Measurements from ENCODE around the gene SDHC. TPM values are rescaled to one million over a fixed set of nuclear protein-coding genes. Genes with fewer than 3 reads are reported as not detected.
A peak's percentile ranks its signal among the peaks of the same experiment; 100 is the strongest.
"Not testable (repeated sequence)": the region's sequence is repeated elsewhere in the genome, so short reads cannot be mapped to it uniquely, and the experiment has no call there.

Gene SDHC
- total RNA-seq, 1 experiment from 2014 or later = 466 TPM

DNA sequence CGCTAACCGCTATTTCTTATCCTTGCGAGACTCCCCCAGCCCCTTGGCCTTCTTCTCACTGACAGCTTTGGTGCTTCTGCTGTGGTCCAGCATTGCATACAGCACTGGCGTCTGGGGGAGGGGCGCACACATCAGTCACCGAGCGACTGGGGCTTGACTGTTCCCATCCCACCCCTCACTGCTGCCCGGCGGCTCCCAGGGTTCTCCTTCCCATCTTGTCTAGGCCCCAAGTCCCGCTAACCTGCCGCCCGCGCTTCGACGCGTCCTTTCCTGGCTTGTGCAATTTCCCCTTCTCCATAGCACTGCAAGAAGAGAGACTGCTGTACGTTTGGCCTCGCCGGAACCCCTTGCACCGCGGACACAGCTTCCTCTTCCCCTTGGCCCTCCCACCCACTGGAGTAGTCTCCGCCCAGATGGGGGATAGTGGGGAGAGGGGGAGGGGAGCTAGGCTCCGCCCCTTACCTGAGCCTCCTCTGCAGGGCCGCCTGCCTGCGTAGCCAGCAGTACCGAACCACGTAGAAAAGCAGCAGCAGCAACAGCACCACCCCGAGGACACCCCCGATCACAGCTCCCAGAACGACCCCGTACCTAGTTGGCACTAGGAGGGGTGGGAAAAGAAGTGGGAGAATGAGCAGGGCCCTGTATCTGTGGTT, 8.2 kb upstream of the SDHC start:
- peak; percentile 20 for DNase-seq
- H3K27me3 ChIP-seq = no peaks in the 10 kb centered on the region
- H3K9me3 ChIP-seq = no peaks in the 10 kb centered on the region
- H3K4me3 ChIP-seq = peak overlapping the region; percentile 46
- no peaks in the 10 kb centered on the region for H3K36me3 ChIP-seq

DNA sequence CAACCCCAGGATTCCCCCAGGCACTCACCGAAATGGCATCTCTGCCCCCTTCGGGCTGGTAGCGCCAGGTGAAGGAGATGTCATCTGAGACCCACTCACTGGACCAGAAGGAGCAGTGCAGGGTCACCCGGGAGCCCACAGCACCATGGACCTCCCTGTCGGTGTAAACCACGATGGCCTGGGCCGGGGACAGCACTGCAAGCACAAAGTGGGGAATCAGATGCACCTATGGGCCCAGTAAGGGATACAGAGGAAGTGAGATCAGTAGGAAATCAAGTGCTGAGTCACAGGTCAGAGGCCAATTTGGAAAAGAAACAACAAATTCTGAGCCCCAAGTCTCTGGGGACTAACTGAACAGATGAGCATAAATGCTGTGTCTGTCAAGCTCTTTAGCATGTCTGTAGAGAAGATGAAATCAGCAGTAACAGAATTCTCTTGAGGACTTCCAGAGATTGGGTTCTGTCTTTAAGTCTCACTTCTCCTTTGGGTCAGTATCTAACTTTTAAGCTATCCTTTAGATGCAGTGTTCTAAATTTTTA, 6.9 kb upstream of the SDHC start:
- no peak overlapping the region for H3K4me3 ChIP-seq
- no peaks in the 10 kb centered on the region for H3K27me3 ChIP-seq
- DNase-seq = no peak
- no peaks in the 10 kb centered on the region for H3K9me3 ChIP-seq
- H3K36me3 ChIP-seq = no peaks in the 10 kb centered on the region

DNA sequence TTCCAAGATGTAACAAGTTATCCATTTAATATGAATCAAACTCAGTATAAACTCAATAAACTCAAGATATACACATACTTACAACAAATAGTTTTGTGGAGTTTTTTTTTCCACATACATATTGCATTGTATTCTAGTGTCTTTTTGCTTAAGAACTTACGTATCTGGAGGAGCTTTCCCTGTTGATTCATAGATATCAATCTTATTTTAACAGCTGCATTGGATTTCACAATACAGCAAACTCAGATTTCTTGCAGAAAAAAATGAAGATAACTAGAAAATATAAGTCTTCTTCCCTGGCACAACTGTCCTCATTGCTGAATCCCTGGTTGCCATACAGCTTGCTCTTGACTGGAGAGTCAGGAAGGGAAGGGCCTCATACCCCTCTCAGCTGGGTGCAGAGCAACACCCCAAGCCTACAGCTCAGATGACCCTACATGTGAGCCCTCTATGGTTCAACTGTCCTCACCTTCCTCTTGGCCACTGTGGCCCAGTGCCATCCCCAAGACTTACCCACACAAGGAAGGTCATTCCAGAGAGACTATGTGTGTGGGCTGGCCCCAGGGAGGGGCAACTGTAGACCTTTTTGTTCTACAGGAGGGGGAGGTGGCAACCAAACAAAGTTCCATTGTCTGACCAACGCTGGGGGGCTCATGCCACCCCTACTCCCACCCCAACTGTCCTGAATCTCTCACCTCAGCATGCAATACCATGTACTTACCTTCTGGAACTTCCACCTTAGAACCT, 6.1 kb upstream of the SDHC start:
- Histone ChIP-seq H3K36me3 (no peaks in the 10 kb centered on the region), H3K9me3 (no peaks in the 10 kb centered on the region), H3K27me3 (no peaks in the 10 kb centered on the region), H3K4me3 (no peak overlapping the region)
- DNase-seq = no peak

DNA sequence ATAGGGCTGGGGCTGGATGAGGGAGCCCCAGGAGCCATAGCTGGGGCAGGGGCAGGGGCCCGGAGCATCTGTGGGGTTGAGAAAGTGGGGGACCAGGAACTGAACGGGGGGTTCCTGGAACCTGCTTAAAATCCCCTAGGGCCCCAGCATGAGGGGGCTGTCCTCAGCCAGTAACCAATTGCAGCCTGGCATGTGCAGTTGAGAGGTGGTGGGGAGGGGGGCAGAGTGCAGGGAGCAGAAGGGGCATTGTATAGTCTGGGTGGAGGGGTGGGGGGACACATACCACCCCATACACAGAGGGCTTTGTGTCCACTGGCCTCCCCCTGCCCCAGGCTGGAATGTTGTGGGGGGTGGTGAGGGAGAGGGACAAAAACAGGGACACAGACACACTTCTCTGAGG, 4.3 kb upstream of the SDHC start, which contains the start of gene MPZ:
MPZ (minus strand) TSS at position 101 of the 400 bp plus-strand sequence; CDS start at position 38, 63 bp downstream.
- DNase-seq = no peak
- H3K9me3 ChIP-seq = no peaks in the 10 kb centered on the region
- no peaks in the 10 kb centered on the region for H3K27me3 ChIP-seq
- H3K4me3 ChIP-seq = no peak within 1 kb of the TSS
- no peaks in the 10 kb centered on the region for H3K36me3 ChIP-seq

DNA sequence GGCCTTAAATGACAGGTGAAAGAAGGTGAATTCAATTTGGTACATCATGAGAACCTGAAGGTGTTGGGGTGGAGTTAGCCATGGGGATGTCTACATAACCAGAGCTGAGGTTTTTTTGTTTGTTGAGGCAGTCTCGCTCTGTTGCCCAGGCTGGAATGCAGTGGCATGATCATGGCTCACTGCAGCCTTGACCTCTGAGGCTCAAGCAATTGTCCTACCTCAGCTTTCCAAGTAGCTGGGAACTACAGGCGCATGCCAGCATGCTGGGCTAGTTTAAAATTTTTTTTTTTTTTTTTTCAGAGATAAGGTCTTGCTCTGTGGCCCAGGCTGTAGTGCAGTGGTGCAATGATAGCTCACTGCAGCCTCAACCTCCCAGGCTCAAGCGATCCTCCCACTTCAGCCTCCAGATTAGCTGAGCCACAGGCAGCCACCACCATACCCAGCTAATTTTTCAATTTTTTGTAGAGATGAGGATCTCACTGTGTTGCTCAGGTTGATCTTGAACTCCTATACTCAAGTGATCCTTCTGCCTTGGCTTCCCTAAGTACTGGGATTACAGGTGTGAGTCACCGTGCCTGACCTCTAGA, 2.5 kb upstream of the SDHC start:
- no peak for DNase-seq
- H3K9me3 ChIP-seq = no peaks in the 10 kb centered on the region

DNA sequence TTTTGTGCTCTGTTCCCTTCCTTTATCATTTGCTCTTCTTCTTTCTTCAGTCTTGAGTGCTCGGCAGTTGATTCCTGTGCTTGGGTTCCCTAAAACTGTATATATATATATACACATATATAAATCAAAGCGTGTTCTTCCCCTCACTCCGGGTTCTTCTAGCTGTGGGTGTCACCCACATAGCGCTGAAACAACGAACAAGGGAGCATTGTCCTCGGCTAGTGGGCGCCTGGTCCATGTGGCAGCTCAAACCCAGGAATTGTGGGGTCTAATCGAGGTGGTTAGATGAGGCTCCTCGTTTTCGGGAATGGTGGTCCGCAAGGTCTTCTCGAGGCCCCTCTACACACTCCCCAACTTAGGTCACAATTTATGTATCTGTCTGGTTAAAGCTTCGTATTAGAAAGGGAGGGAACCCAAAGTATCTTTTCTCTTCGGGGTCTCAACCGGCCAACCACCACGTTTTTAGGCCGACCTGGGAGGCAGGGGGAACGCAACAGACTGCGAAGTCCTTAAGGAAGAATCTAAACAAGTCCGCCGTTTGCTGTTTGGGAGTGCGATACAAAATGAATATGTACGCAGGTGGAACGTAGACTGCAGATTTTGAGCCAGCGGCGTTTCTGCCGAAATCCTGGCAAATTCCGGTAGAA, 504 bp upstream of the SDHC start:
- no peaks in the 10 kb centered on the region for H3K9me3 ChIP-seq
- DNase-seq = no peak
- H3K4me3 ChIP-seq = peak overlapping the region; percentile 91
- H3K27me3 ChIP-seq = no peaks in the 10 kb centered on the region
- no peaks in the 10 kb centered on the region for H3K36me3 ChIP-seq

More for the DNA sequence above, 2.5 kb upstream of the SDHC start:
- Histone ChIP-seq H3K36me3 (no peaks in the 10 kb centered on the region), H3K4me3 (no peak overlapping the region), H3K27me3 (no peaks in the 10 kb centered on the region)

DNA sequence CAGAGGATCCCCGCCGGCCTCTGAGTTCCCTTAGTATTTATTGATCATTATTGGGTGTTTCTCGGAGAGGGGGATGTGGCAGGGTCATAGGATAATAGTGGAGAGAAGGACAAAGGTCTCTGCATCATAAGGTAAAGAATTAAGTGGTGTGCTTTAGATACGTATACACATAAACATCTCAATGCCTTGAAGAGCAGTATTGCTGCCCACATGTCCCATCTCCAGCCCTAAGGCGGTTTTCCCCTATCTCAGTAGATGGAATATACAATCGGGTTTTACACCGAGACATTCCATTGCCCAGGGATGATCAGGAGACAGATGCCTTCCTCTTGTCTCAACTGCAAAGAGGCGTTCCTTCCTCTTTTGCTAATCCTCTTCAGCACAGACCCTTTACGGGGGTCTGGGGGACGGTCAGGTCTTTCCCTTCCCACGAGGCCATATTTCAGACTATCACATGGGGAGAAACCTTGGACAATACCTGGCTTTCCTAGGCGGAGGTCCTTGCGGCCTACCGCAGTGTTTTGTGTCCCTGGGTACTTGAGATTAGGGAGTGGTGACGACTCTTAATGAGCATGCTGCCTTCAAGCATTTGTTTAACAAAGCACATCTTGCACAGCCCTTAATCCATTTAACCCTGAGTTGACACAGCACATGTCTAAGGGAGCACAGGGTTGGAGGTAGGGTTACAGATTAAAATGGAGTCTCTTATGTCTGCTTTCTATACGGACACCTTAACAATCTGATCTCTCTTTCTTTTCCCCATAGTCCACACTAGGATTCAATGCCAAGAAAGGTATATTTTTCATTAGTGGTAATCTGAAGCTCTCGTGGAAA, 1.9 kb downstream of the SDHC start:
- DNase-seq, H3K36me3 ChIP-seq, H3K4me3 ChIP-seq, H3K9me3 ChIP-seq, H3K27me3 ChIP-seq: not testable (repeated sequence)

DNA sequence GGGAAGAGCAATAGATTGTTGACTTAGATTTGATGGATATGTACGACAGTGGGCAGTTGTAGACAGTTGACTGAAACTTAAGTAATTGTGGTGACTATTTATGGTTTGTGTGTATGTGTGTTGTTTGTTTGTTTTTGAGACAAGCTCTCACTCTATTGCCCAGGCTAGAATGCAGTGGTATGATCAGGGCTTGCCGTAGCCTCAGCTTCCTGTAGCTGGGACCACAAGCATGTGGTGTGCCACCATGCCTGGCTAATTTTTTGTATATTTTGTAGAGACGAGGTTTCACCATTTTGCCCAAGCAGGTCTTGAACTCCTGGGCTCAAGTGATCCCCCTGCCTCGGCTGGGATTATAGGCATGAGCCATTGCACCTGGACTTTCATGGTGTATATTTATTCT, 9.8 kb downstream of the SDHC start:
- no peak overlapping the region for H3K4me3 ChIP-seq
- H3K27me3 ChIP-seq = no peaks in the 10 kb centered on the region
- peaks cover 38% of the 10 kb centered on the region for H3K36me3 ChIP-seq
- DNase-seq = no peak
- no peaks in the 10 kb centered on the region for H3K9me3 ChIP-seq

DNA sequence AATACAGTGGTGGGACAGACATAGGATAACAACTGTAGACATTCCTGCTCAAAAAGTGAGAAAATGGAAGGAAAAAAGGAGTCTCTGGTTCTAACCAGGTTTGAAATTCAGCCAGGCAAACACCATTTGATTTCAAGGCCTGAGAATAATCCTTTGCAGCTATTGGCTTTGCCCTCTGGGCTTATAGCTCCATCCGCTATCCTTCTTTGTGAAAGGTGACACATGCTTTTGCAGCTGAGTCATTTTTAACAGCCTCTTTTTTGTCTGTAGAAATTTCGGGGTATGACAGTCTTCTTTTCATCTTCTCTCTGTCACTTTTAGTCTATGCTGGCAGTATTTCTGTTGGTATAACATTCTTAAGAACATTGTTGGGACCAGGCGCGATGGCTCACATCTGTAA, 16.2 kb downstream of the SDHC start:
- Histone ChIP-seq H3K4me3 (no peak overlapping the region), H3K27me3 (no peaks in the 10 kb centered on the region), H3K9me3 (no peaks in the 10 kb centered on the region), H3K36me3 (peaks cover 65% of the 10 kb centered on the region)
- no peak for DNase-seq

DNA sequence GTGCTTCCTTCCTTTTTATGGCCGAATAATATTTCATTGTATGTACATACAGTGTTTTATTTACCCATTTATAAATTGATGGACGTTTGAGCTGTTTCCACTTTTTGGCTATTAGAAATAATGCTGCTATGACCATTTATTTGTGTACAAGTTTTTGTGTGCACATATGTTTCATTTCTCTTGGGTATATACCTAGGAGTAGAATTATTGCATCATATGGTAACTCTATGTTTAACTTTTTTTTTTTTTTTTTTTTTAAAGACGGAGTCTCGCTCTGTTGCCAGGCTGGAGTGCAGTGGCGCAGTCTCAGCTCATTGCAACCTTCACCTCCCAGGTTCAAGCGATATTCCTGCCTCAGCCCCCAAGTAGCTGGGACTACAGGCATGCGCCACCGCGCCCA, 19.0 kb downstream of the SDHC start:
- no peaks in the 10 kb centered on the region for H3K27me3 ChIP-seq
- H3K36me3 ChIP-seq = peaks cover 54% of the 10 kb centered on the region
- H3K4me3 ChIP-seq = no peak overlapping the region
- DNase-seq = no peak
- no peaks in the 10 kb centered on the region for H3K9me3 ChIP-seq

DNA sequence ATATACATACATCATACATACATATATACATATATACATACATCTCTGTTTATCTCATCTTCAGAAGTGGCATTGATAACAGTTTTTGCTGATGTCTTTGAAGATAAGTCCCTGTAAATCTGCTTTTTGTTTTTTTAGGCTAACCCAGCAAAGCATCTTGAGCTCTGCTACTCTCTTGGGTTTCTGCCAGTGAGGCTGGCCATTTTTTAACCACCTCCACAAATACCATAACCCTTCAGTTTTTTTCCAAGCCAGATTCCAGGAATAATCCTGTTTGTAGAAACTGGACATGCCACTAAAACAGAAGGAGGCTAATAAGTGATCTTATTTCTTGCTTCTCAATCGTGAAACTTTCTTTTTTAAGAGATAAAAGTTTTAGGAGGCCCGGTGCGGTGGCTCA, 21.6 kb downstream of the SDHC start:
- DNase-seq = no peak
- no peaks in the 10 kb centered on the region for H3K27me3 ChIP-seq
- no peak overlapping the region for H3K4me3 ChIP-seq
- H3K36me3 ChIP-seq = peaks cover 36% of the 10 kb centered on the region
- H3K9me3 ChIP-seq = no peaks in the 10 kb centered on the region

DNA sequence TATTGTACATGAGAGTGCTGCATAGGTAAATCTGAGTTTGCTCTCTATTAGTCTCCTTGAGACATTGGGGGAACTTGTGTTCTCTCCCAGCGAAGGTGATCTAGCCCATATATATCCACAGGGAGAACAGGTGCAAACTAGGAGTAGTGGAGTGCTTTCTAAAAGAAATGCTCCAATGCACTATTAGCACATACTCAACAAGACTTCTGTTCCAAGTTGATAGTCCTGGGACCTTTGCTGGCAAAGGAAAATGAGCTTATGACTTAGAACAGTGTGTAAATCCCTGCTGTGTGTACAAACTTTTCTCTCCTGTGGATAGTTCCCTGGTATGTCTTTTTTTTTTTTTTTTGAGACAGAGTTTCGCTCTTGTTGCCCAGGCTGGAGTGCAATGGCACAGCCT, 28.0 kb downstream of the SDHC start:
- Histone ChIP-seq H3K36me3 (peaks cover 48% of the 10 kb centered on the region), H3K27me3 (no peaks in the 10 kb centered on the region), H3K4me3 (no peak overlapping the region)

DNA sequence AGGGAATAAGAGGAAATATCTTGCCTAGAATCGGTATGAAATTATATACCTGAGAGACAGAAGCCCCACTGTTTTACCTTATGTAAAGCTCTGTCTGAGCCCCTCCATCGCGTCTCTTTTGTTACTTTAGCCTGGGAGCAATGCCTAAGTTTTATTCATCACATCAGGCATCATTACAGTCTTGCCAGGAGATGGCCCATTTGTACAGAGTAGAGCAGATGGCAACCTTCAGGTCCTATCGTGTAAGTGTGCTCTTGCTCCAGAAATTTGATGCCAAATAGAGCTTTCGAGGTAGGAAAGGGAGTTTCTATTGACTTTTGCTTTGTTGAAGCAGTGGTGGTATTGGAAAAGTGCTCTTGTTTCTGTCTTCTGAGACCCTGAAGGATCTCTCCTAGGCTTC, 28.6 kb downstream of the SDHC start:
- H3K36me3 ChIP-seq = peaks cover 46% of the 10 kb centered on the region
- no peak for DNase-seq
- H3K9me3 ChIP-seq = no peaks in the 10 kb centered on the region
- no peak overlapping the region for H3K4me3 ChIP-seq
- no peaks in the 10 kb centered on the region for H3K27me3 ChIP-seq

More for the DNA sequence above, 28.0 kb downstream of the SDHC start:
- no peaks in the 10 kb centered on the region for H3K9me3 ChIP-seq
- DNase-seq = no peak

DNA sequence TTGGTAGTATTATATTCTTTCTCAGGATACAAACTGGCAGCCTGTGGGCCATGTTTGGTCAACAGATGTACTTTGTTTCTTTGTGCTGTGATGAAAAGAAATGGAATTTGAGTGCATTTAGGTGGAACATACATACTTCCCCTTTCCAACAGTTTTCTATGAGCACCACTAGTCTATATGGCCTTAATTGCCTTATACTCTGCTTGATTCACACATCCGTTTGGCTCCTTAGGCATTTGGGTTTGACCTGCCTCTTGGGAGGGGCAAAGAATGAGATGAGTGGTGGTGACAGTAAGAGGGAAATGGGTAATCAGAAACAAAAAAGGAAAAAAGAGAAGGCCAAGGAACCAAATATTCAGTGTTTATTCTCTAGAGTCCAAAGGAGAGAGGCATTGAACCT, 36.5 kb downstream of the SDHC start:
- Histone ChIP-seq H3K9me3 (no peaks in the 10 kb centered on the region), H3K36me3 (peaks cover 19% of the 10 kb centered on the region), H3K27me3 (no peaks in the 10 kb centered on the region), H3K4me3 (no peak overlapping the region)
- no peak for DNase-seq

DNA sequence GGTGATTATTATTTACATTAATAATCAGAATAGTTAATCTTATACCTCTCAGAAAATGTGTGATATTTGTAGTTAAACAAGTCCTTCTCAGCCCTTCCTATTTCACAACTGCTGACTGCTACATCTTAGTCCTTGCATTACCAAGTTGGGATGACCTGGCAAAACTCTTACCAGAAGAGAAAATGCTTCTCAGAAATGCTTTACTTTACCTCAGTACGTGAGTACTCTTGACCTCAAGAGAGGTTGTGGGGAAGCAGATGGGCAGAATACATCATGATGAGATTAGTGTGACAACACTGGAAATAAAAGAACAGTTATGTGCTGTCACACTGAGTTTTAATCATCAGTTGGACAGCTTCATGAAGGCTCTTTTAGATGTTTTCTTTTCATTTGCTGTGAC, 37.3 kb downstream of the SDHC start:
- Histone ChIP-seq H3K36me3 (peaks cover 20% of the 10 kb centered on the region), H3K9me3 (no peaks in the 10 kb centered on the region), H3K4me3 (no peak overlapping the region), H3K27me3 (no peaks in the 10 kb centered on the region)
- DNase-seq = no peak

DNA sequence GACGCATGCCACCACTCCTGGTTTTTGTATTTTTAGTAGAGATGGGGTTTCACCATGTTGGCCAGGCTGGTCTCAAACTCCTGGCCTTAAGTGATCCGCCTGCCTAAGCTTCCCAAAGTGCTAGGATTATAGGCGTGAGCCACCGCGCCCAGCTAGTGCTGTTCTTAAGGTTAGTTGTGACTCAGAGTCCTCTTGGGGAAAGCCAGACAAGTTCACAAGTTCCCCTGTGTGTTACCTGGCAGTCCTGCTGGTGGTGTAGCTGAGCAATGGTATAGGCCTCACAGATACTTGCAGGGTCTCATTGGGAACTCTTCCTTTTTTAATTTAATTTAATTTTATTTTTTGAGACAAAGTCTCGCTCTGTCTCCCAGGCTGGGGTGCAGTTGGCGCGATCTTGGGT, 42.9 kb downstream of the SDHC start:
- peaks cover 25% of the 10 kb centered on the region for H3K36me3 ChIP-seq
- no peak overlapping the region for H3K4me3 ChIP-seq
- no peaks in the 10 kb centered on the region for H3K9me3 ChIP-seq
- DNase-seq = no peak
- no peaks in the 10 kb centered on the region for H3K27me3 ChIP-seq

All from MG63 (cell line).